Gastroesophageal sphincter (tissue), 4 donors: ENCODE results near the gene ABLIM2. TPM values are rescaled to one million over a fixed set of nuclear protein-coding genes. Genes with fewer than 3 reads are reported as not detected.

Source experiments
- ATAC-seq: fragments of 150-250 bp; one replicate; pipeline ENCODE4 v1.9.1; 2016; ENCODE audit warnings: mild to moderate bottlenecking, moderate library complexity
- H3K27ac ChIP-seq, 4 donors: fragments of 200-600 bp; sonication (generic) in 3 of 4; 1 replicate in 3 of 4; 2 replicates in 1 of 4; pipeline ENCODE4 v1.5.1; 2016 to 2019
- H3K27me3 ChIP-seq: fragments of 200-600 bp; sonication (generic); one replicate; pipeline ENCODE4 v1.5.1; 2019
- H3K36me3 ChIP-seq, 2 donors: fragments of 200-600 bp; sonication (generic); one replicate each; pipeline ENCODE4 v1.5.1; 2019; ENCODE audit warnings: control low read depth in 1 of 2
- H3K4me1 ChIP-seq, 3 donors: fragments of 200-600 bp; sonication (generic); 1 replicate in 2 of 3; 2 replicates in 1 of 3; pipeline ENCODE4 v1.5.1; 2016 to 2019; ENCODE audit warnings: control low read depth in 2 of 3
- H3K4me3 ChIP-seq, 2 donors: fragments of 200-600 bp; sonication (generic); one replicate each; pipeline ENCODE4 v1.5.1; 2019; ENCODE audit warnings: mild to moderate bottlenecking in 1 of 2, moderate library complexity in 1 of 2
- H3K9me3 ChIP-seq, 3 donors: fragments of 200-600 bp; sonication (generic); one replicate each; pipeline ENCODE4 v1.5.1; 2017 to 2019; ENCODE audit warnings: control low read depth in 2 of 3
- CTCF ChIP-seq, 4 experiments: fragments of 200-600 bp in 2 of 4; fragments of 450-650 bp in 2 of 4; sonication (generic) in 1 of 4; IDR thresholded peaks; one replicate each; pipeline ENCODE4 v1.5.1; 2017 to 2019; ENCODE audit warnings: antibody characterized with exemption in 4 of 4, mild to moderate bottlenecking in 2 of 4, moderate library complexity in 2 of 4
- EP300 ChIP-seq: sonication (generic); formaldehyde crosslinking; IDR thresholded peaks from one replicate; pipeline ENCODE4 v1.6.1; 2017; ENCODE audit warnings: antibody characterized with exemption, mild to moderate bottlenecking
- POLR2A ChIP-seq, 2 donors: fragments of 450-650 bp; IDR thresholded peaks; one replicate each; pipeline ENCODE4 v1.6.1; 2017; ENCODE audit warnings: antibody characterized with exemption in 2 of 2, mild to moderate bottlenecking in 2 of 2, moderate library complexity in 1 of 2
- POLR2AphosphoS5 ChIP-seq: sonication (generic); formaldehyde crosslinking; IDR thresholded peaks from one replicate; pipeline ENCODE4 v1.6.1; 2017; ENCODE audit warnings: antibody characterized with exemption
- WGBS, 2 donors: methylation state at CpG; one replicate each; pipeline ENCODE4 v1.1.5; 2018; ENCODE audit warnings: low coverage in 1 of 2; 5-methylcytosine and 5-hydroxymethylcytosine counted together
- total RNA-seq, 4 donors: library from RNA; depleted of rRNA; stranded (reverse); fragments of >200 nt; gene quantifications; one replicate each; pipeline ENCODE4 v1.1.0, GENCODE V29; 2016

The ABLIM2 gene
- total RNA-seq, 4 donors from 2014 or later: 5.0 to 13.5 (median 8.0) TPM

- peaks cover 0 to 5% (median 0%) of the 10 kb centered on the region in 3 donors for H3K4me1 ChIP-seq
- TF ChIP-seq POLR2A (IDR thresholded peaks at IDR 0.05): no peak
- peak; percentile 27 for TF ChIP-seq POLR2AphosphoS5
- TF ChIP-seq CTCF (IDR thresholded peaks at IDR 0.05): no peak
- 61 to 83% methylated on average over 4 of the region's 4 CpGs for WGBS, 2 donors
- ATAC-seq: peak; percentile 51
- peak overlapping the region in 2 of 4 donors; percentile 10 to 27 for H3K27ac ChIP-seq
- peaks cover 0 to 26% (median 0%) of the 10 kb centered on the region in 3 donors for H3K9me3 ChIP-seq
- peaks cover 0 to under 1% of the 10 kb centered on the region in 2 donors for H3K36me3 ChIP-seq
- H3K27me3 ChIP-seq: no peaks in the 10 kb centered on the region
- H3K4me3 ChIP-seq: no peak overlapping the region
Measured at GRCh38 chr4:8090312-8090711, 68.3 kb downstream of the ABLIM2 start.

- WGBS, 2 donors: 86% methylated on average over 2 of the region's 7 CpGs; no CpG with 5 or more reads in 1 of the 2 donors
- H3K9me3 ChIP-seq: peaks cover 0 to 24% (median 0%) of the 10 kb centered on the region in 3 donors
- peak overlapping the region in 1 of 4 donors; percentile 27 for H3K27ac ChIP-seq
- ATAC-seq: peak; percentile 25
- H3K36me3 ChIP-seq: no peaks in the 10 kb centered on the region
- no peaks in the 10 kb centered on the region for H3K27me3 ChIP-seq
- peaks cover 0 to 5% (median 0%) of the 10 kb centered on the region in 3 donors for H3K4me1 ChIP-seq
- TF ChIP-seq POLR2A (IDR thresholded peaks at IDR 0.05) (no peak), EP300 (no peak), CTCF (IDR thresholded peaks at IDR 0.05) (no peak), POLR2AphosphoS5 (no peak)
- H3K4me3 ChIP-seq: no peak overlapping the region
Measured at GRCh38 chr4:8089862-8090261, 68.8 kb downstream of the ABLIM2 start.

- WGBS, 2 donors: 65 to 90% methylated on average over 5 to 6 of the region's 12 CpGs
- ATAC-seq: no peak
- TF ChIP-seq EP300 (no peak), POLR2AphosphoS5 (no peak), CTCF (IDR thresholded peaks at IDR 0.05) (no peak), POLR2A (IDR thresholded peaks at IDR 0.05) (no peak)
Measured at GRCh38 chr4:8088966-8089491, 69.6 kb downstream of the ABLIM2 start.

GRCh38 chr4:8087921-8088495 lies 70.6 kb downstream of the ABLIM2 start:
- Histone ChIP-seq H3K4me1 (peaks cover 0 to 5% (median 0%) of the 10 kb centered on the region in 3 donors), H3K27me3 (no peaks in the 10 kb centered on the region), H3K4me3 (no peak overlapping the region), H3K9me3 (peaks cover 0 to 5% (median 0%) of the 10 kb centered on the region in 3 donors), H3K36me3 (no peaks in the 10 kb centered on the region), H3K27ac (no peak overlapping the region)
- ATAC-seq: no peak
- TF ChIP-seq CTCF (IDR thresholded peaks at IDR 0.05) (no peak), POLR2AphosphoS5 (no peak), EP300 (no peak), POLR2A (IDR thresholded peaks at IDR 0.05) (no peak)
- WGBS, 2 donors: 79 to 100% methylated on average over 1 to 3 of the region's 18 CpGs

More at GRCh38 chr4:8088966-8089491, 69.6 kb downstream of the ABLIM2 start:
- Histone ChIP-seq H3K27me3 (no peaks in the 10 kb centered on the region), H3K4me1 (peaks cover 0 to 5% (median 0%) of the 10 kb centered on the region in 3 donors), H3K36me3 (no peaks in the 10 kb centered on the region), H3K4me3 (no peak overlapping the region), H3K9me3 (peaks cover 0 to 15% (median 0%) of the 10 kb centered on the region in 3 donors), H3K27ac (no peak overlapping the region)
